A673 (cell line): Measurements from ENCODE around the gene FSD1. TPM values are rescaled to one million over a fixed set of nuclear protein-coding genes. Genes with fewer than 3 reads are reported as not detected.

Experiments
- BruUV-seq: library from RNA; stranded (reverse); fragments of 400-500 nt; replicated peaks from 2 replicates; lab custom pipeline; 2021; lab: Mats Ljungman, UMichigan
- CTCF ChIA-PET: fragments of 300-600 bp; sonication (Branson Sonifier 250); formaldehyde crosslinking; loops from one replicate; lab custom pipeline; 2022; ENCODE audit warnings: antibody characterized with exemption; lab: Charles Lee
- POLR2A ChIA-PET: fragments of 300-600 bp; sonication (Branson Sonifier 250); formaldehyde crosslinking; loops from one replicate; lab custom pipeline; 2022; ENCODE audit warnings: antibody characterized with exemption; ENCODE audit not compliant: low non-redundant PET; lab: Charles Lee
- DNase-seq: peaks from one replicate; pipeline ENCODE4 v3.0.0-alpha.2; 2015; ENCODE audit warnings: low spot score
- H3K27ac ChIP-seq: fragments of 200-600 bp; sonication (generic); 2 replicates; pipeline ENCODE4 v1.5.1; 2016; ENCODE audit warnings: mixed run types, low read depth, mild to moderate bottlenecking, mixed read lengths, antibody characterized with exemption, low read length; ENCODE audit not compliant: poor library complexity, severe bottlenecking
- H3K27me3 ChIP-seq: fragments of 200-600 bp; sonication (generic); replicated peaks from 2 replicates; pipeline ENCODE4 v1.6.1; 2017; ENCODE audit warnings: mixed run types, low read depth, mild to moderate bottlenecking, mixed read lengths, antibody characterized with exemption, low read length; ENCODE audit not compliant: insufficient read depth, poor library complexity
- H3K36me3 ChIP-seq: fragments of 200-600 bp; sonication (generic); 2 replicates; pipeline ENCODE4 v1.6.1; 2016; ENCODE audit warnings: mixed run types, mild to moderate bottlenecking, mixed read lengths, antibody characterized with exemption, low read length; ENCODE audit not compliant: insufficient read depth, poor library complexity, severe bottlenecking
- H3K4me1 ChIP-seq: fragments of 200-600 bp; sonication (generic); 2 replicates; pipeline ENCODE4 v1.6.1; 2017; ENCODE audit warnings: mixed run types, mild to moderate bottlenecking, mixed read lengths, antibody characterized with exemption, low read length; ENCODE audit not compliant: insufficient read depth, poor library complexity, severe bottlenecking
- H3K4me3 ChIP-seq: fragments of 200-600 bp; sonication (generic); 2 replicates; pipeline ENCODE4 v1.5.1; 2016; ENCODE audit warnings: low read depth, mixed run types, mild to moderate bottlenecking, mixed read lengths, low read length; ENCODE audit not compliant: poor library complexity, severe bottlenecking
- H3K9me3 ChIP-seq: fragments of 200-600 bp; sonication (generic); 2 replicates; pipeline ENCODE4 v1.6.1; 2016; ENCODE audit warnings: mixed run types, low read depth, mild to moderate bottlenecking, mixed read lengths, antibody characterized with exemption, low read length; ENCODE audit not compliant: poor library complexity, severe bottlenecking
- CTCF ChIP-seq: fragments of 300-800, 200-600 bp; sonication (generic); conservative IDR thresholded peaks from 2 replicates; pipeline ENCODE4 v1.5.1; 2017; ENCODE audit warnings: low read depth, mild to moderate bottlenecking, antibody characterized with exemption, low read length, moderate library complexity, mixed read lengths
- EZH2 ChIP-seq: fragments of 200-600 bp; sonication (generic); IDR thresholded peaks from 2 replicates; pipeline ENCODE4 v1.6.1; 2017; ENCODE audit warnings: borderline replicate concordance, low read depth, mild to moderate bottlenecking, mixed read lengths, antibody characterized with exemption, low read length; ENCODE audit not compliant: poor library complexity, severe bottlenecking
- intact Hi-C: fragments of 100-400 bp; cut with micrococcal nuclease; formaldehyde crosslinking; loops from one replicate; pipeline ENCODE4 v1.10.0; 2022; ENCODE audit not compliant: unreplicated experiment
- total RNA-seq: library from RNA; stranded (reverse); gene quantifications from 2 replicates; pipeline ENCODE4 v1.2.3, GENCODE V29; 2021

The FSD1 gene
- total RNA-seq, 1 experiment from 2014 or later, result 10.4 TPM

- TF ChIP-seq CTCF (no peak), EZH2 (no peak)
- DNase-seq, result no peak
- BruUV-seq, result no TSS peak
- Histone ChIP-seq H3K4me3 (no peak overlapping the region), H3K36me3 (peaks cover 19% of the 10 kb centered on the region), H3K27ac (peak overlapping the region; percentile 54), H3K4me1 (peaks cover 10% of the 10 kb centered on the region), H3K27me3 (no peaks in the 10 kb centered on the region), H3K9me3 (no peaks in the 10 kb centered on the region)
- intact Hi-C loops, result no loop called here
- ChIA-PET CTCF (no interaction called here), POLR2A (no interaction called here)
Measured at GRCh38 chr19:4368128-4368820, 63.9 kb downstream of the FSD1 start.

- peaks cover 12% of the 10 kb centered on the region for H3K36me3 ChIP-seq
- no peaks in the 10 kb centered on the region for H3K27me3 ChIP-seq
- DNase-seq, result no peak
- ChIA-PET CTCF (no interaction called here), POLR2A (no interaction called here)
- H3K9me3 ChIP-seq, result no peaks in the 10 kb centered on the region
- TF ChIP-seq CTCF (no peak), EZH2 (no peak)
- H3K27ac ChIP-seq, result peak overlapping the region; percentile 47
- intact Hi-C loops, result no loop called here
- no TSS peak for BruUV-seq
- peaks cover 17% of the 10 kb centered on the region for H3K4me1 ChIP-seq
- H3K4me3 ChIP-seq, result no peak overlapping the region
Measured at GRCh38 chr19:4369109-4369887, 64.9 kb downstream of the FSD1 start.

- TF ChIP-seq CTCF (peak; percentile 61), EZH2 (no peak)
- Histone ChIP-seq H3K27ac (peak overlapping the region; percentile 42), H3K27me3 (no peaks in the 10 kb centered on the region), H3K9me3 (no peaks in the 10 kb centered on the region), H3K4me3 (no peak overlapping the region), H3K4me1 (peaks cover 23% of the 10 kb centered on the region), H3K36me3 (peaks cover 12% of the 10 kb centered on the region)
- peak; percentile 48 for DNase-seq
- intact Hi-C loops, result no loop called here
- POLR2A ChIA-PET, result no interaction called here
- BruUV-seq, result no TSS peak
- CTCF ChIA-PET, result interaction anchor here (0.5 to 0.6 kb wide), 2 partner anchors 21 to 383 kb away, joined by 3 to 9 read pairs; no protein-coding TSS in a partner anchor
Measured at GRCh38 chr19:4369888-4370260, 65.5 kb downstream of the FSD1 start.
